ENCODE data around the gene ZMYM4. TPM values are rescaled to one million over a fixed set of nuclear protein-coding genes. Genes with fewer than 3 reads are reported as not detected.

The ZMYM4 gene
- total RNA-seq, 2 donors from 2014 or later, result 131 to 153 TPM

DNA sequence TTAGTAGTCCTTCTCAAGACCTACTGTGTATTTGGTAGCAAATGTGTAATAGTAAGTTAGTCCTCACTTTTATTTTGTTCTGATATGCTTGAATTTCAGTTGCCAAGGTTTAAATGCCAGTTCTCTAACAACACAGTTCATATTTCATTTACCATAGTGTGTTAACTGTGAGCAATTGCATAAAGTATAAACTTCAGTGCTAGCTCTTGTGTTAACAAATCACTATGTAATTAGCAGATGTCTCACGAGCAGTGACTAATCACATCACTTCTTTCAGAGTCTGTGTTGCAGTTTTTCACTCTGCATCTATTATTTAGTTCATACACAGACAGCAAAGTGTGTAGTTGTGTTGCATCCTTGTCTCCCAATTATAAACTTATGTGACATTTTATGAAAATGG is 47.8 kb downstream of the ZMYM4 start:
- H3K4me3 ChIP-seq (ENCODE audit: low read length), result no peak overlapping the region
- Mint-ChIP-seq H3K27me3 (ENCODE audit: insufficient read depth) (no peaks in the 10 kb centered on the region), H3K27ac (no peak overlapping the region), H3K4me3 (no peak overlapping the region), H3K9me3 (no peaks in the 10 kb centered on the region), H3K36me3 (ENCODE audit: low read depth) (peaks cover 31% of the 10 kb centered on the region), H3K4me1 (peaks cover 10% of the 10 kb centered on the region)
- no peaks in the 10 kb centered on the region for H3K9me3 ChIP-seq (ENCODE audit: control insufficient read depth, low read length)
- H3K27ac ChIP-seq (ENCODE audit: low read depth, low read length), result no peak overlapping the region
- TF ChIP-seq CTCF (conservative IDR thresholded peaks at IDR 0.05), result no peak
- no peaks in the 10 kb centered on the region for H3K4me1 ChIP-seq (ENCODE audit: control insufficient read depth, insufficient read depth, low read length)
- 81% methylated on average over 1 of the region's 1 CpG; no CpG with 5 or more reads in 1 of the 2 experiments for WGBS, 2 experiments (ENCODE audit: insufficient coverage in 1 of 2, insufficient read length in 1 of 2)
- H3K27me3 ChIP-seq (ENCODE audit: control insufficient read depth, insufficient read depth, low read length, poor library complexity, severe bottlenecking), result no peaks in the 10 kb centered on the region
- DNase-seq, result no peak
- H3K9ac ChIP-seq (ENCODE audit: extremely low read depth, low read length, poor library complexity, severe bottlenecking), result no peak overlapping the region
- peaks cover 40% of the 10 kb centered on the region for H3K36me3 ChIP-seq (ENCODE audit: control insufficient read depth, insufficient read depth, low read length)

DNA sequence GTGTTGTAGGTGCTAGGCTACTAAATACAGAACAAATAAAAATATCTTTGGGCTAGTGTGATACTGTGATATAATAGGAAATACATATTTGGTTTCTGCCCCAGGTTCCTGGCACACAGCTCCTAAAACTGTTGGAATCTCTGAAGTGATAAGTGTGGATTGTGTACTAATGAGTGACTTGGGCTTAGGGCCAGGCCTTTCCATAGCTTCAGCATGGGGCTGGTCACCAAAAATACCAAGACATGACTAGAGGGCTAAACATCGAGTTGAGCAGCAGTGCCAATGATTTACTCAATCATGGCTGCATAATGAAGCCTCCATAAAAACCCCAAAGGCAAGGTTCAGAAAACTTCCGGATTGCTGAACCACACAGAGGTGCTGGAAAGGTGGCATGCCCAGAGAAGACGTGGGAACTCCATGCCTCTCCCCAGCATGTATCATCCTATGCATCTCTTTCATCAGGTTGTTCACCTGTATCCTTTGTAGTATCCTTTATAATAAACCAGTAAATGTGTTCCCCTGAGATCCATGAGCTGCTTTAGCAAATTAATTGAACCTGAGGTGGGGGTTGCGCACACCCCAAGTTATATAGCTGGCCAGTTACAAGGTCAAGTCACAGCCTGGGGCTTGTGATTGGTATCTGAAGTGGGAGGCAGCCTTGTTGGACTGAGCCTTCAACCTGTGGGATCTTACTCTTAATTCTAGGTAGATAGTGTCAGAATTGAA is 51.6 kb downstream of the ZMYM4 start:
- H3K4me3 ChIP-seq (ENCODE audit: low read length), result no peak overlapping the region
- peaks cover 32% of the 10 kb centered on the region for H3K36me3 ChIP-seq (ENCODE audit: control insufficient read depth, insufficient read depth, low read length)
- H3K9ac ChIP-seq (ENCODE audit: extremely low read depth, low read length, poor library complexity, severe bottlenecking), result no peak overlapping the region
- no peak overlapping the region for H3K4me3 Mint-ChIP-seq
- no peak for DNase-seq
- H3K27me3 ChIP-seq (ENCODE audit: control insufficient read depth, insufficient read depth, low read length, poor library complexity, severe bottlenecking), result no peaks in the 10 kb centered on the region
- H3K4me1 ChIP-seq (ENCODE audit: control insufficient read depth, insufficient read depth, low read length), result no peaks in the 10 kb centered on the region
- H3K4me1 Mint-ChIP-seq, result peaks cover 13% of the 10 kb centered on the region
- H3K9me3 ChIP-seq (ENCODE audit: control insufficient read depth, low read length), result no peaks in the 10 kb centered on the region
- peaks cover 46% of the 10 kb centered on the region for H3K36me3 Mint-ChIP-seq (ENCODE audit: low read depth)
- WGBS, 2 experiments (ENCODE audit: insufficient coverage in 1 of 2, insufficient read length in 1 of 2), result 85 to 96% methylated on average over 4 of the region's 4 CpGs
- no peaks in the 10 kb centered on the region for H3K27me3 Mint-ChIP-seq (ENCODE audit: insufficient read depth)
- TF ChIP-seq CTCF (conservative IDR thresholded peaks at IDR 0.05), result no peak
- peak overlapping the region; percentile 37 for H3K27ac Mint-ChIP-seq
- no peaks in the 10 kb centered on the region for H3K9me3 Mint-ChIP-seq
- no peak overlapping the region for H3K27ac ChIP-seq (ENCODE audit: low read depth, low read length)

DNA sequence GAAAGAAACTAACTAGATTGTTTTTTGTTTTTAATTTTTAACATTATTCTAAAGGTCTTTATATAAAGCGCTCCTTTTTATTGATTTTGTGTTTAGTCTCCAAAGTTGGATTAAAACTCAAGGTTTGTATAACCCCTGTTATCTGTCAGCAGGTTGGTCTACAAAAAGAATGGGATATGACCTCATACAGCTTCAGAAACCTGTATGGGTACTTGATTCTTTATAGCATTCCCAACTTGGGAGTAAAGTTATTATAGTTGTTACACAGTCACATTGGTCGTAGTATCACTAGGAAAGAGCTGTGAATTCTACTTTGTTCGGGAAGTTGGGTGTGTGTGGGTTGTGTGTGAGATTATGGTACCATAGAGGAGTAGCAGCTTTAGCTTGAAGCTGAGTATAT is 52.4 kb downstream of the ZMYM4 start:
- Histone ChIP-seq H3K9ac (ENCODE audit: extremely low read depth, low read length, poor library complexity, severe bottlenecking) (no peak overlapping the region), H3K27me3 (ENCODE audit: control insufficient read depth, insufficient read depth, low read length, poor library complexity, severe bottlenecking) (no peaks in the 10 kb centered on the region), H3K36me3 (ENCODE audit: control insufficient read depth, insufficient read depth, low read length) (peaks cover 31% of the 10 kb centered on the region), H3K9me3 (ENCODE audit: control insufficient read depth, low read length) (no peaks in the 10 kb centered on the region), H3K27ac (ENCODE audit: low read depth, low read length) (no peak overlapping the region), H3K4me1 (ENCODE audit: control insufficient read depth, insufficient read depth, low read length) (no peaks in the 10 kb centered on the region), H3K4me3 (ENCODE audit: low read length) (no peak overlapping the region)
- H3K9me3 Mint-ChIP-seq, result no peaks in the 10 kb centered on the region
- peaks cover 13% of the 10 kb centered on the region for H3K4me1 Mint-ChIP-seq
- no peak for TF ChIP-seq CTCF (conservative IDR thresholded peaks at IDR 0.05)
- WGBS, 2 experiments (ENCODE audit: insufficient coverage in 1 of 2, insufficient read length in 1 of 2), result 95 to 97% methylated on average over 3 of the region's 3 CpGs
- H3K36me3 Mint-ChIP-seq (ENCODE audit: low read depth), result peaks cover 47% of the 10 kb centered on the region
- no peaks in the 10 kb centered on the region for H3K27me3 Mint-ChIP-seq (ENCODE audit: insufficient read depth)
- no peak overlapping the region for H3K27ac Mint-ChIP-seq
- DNase-seq, result no peak
- no peak overlapping the region for H3K4me3 Mint-ChIP-seq
